IMR-90 (cell line): ENCODE data around the gene VDR. TPM values are rescaled to one million over a fixed set of nuclear protein-coding genes. Genes with fewer than 3 reads are reported as not detected.
A peak's percentile ranks its signal among the peaks of the same experiment; 100 is the strongest.

ENCODE experiments used
- ATAC-seq: fragments of 200-7000 bp; cut with Tn5 transposase; 2 replicates; pipeline ENCODE4 v1.9.1; 2020; ENCODE audit warnings: low read depth, mild to moderate bottlenecking, moderate library complexity
- BruUV-seq: library from RNA; stranded (reverse); fragments of 400-500 nt; replicated peaks from 2 replicates; lab custom pipeline; 2021; lab: Mats Ljungman, UMichigan
- CTCF ChIA-PET: fragments of 300-600 bp; formaldehyde crosslinking; extraction: SDS; loops from one replicate; lab custom pipeline; 2021; ENCODE audit warnings: antibody characterized with exemption; lab: Yijun Ruan, JAX
- POLR2A ChIA-PET: fragments of 300-600 bp; sonication (Branson Sonifier 250); formaldehyde crosslinking; loops from one replicate; lab custom pipeline; 2022; ENCODE audit warnings: antibody characterized with exemption; ENCODE audit not compliant: unreplicated experiment; lab: Charles Lee
- DNase-seq: peaks from one replicate; pipeline ENCODE4 v3.0.0; 2013
- H2AFZ ChIP-seq: replicated peaks from 2 replicates; pipeline ENCODE3; 2013; ENCODE audit warnings: low read length, mild to moderate bottlenecking; ENCODE audit not compliant: poor library complexity
- H2AK5ac ChIP-seq: 2 replicates; pipeline ENCODE4 v1.6.1; 2013; ENCODE audit warnings: low read depth, low read length, inconsistent platforms
- H2AK9ac ChIP-seq: replicated peaks from 2 replicates; pipeline ENCODE3; 2013; ENCODE audit warnings: mild to moderate bottlenecking, low read depth, low read length, moderate library complexity; ENCODE audit not compliant: poor library complexity
- H2BK120ac ChIP-seq: 2 replicates; pipeline ENCODE4 v1.6.1; 2013; ENCODE audit warnings: low read depth, low read length, inconsistent platforms
- H2BK15ac ChIP-seq: 3 replicates; pipeline ENCODE4 v1.6.1; 2013; ENCODE audit warnings: low read depth, low read length, inconsistent platforms
- H2BK20ac ChIP-seq: 2 replicates; pipeline ENCODE4 v1.6.1; 2013; ENCODE audit warnings: low read depth, mild to moderate bottlenecking, inconsistent platforms, low read length, moderate library complexity
- H2BK5ac ChIP-seq: 2 replicates; pipeline ENCODE4 v1.6.1; 2013; ENCODE audit warnings: mild to moderate bottlenecking, low read depth, low read length, inconsistent platforms; ENCODE audit not compliant: poor library complexity, severe bottlenecking
- H3K14ac ChIP-seq: replicated peaks from 2 replicates; pipeline ENCODE4 v1.6.1; 2013; ENCODE audit warnings: low read depth, low read length, inconsistent platforms
- H3K18ac ChIP-seq: 2 replicates; pipeline ENCODE4 v1.6.1; 2013; ENCODE audit warnings: low read depth, low read length, control low read depth
- H3K23ac ChIP-seq: 2 replicates; pipeline ENCODE4 v1.6.1; 2013; ENCODE audit warnings: low read depth, low read length, inconsistent platforms
- H3K27ac ChIP-seq: 2 replicates; pipeline ENCODE4 v1.5.1; 2013; ENCODE audit warnings: mild to moderate bottlenecking, control low read depth, low read length; ENCODE audit not compliant: insufficient read depth
- H3K27me3 ChIP-seq: 2 replicates; pipeline ENCODE4 v1.6.1; 2013; ENCODE audit warnings: low read length; ENCODE audit not compliant: control insufficient read depth, insufficient read depth
- H3K36me3 ChIP-seq: 2 replicates; pipeline ENCODE4 v1.6.1; 2013; ENCODE audit warnings: low read length, mixed read lengths; ENCODE audit not compliant: control insufficient read depth, insufficient read depth
- H3K4ac ChIP-seq: 2 replicates; pipeline ENCODE4 v1.6.1; 2013; ENCODE audit warnings: low read depth, low read length, inconsistent platforms
- H3K4me1 ChIP-seq: 2 replicates; pipeline ENCODE4 v1.6.1; 2013; ENCODE audit warnings: low read length, mixed read lengths; ENCODE audit not compliant: control insufficient read depth, insufficient read depth
- H3K4me2 ChIP-seq: 2 replicates; pipeline ENCODE4 v1.6.1; 2013; ENCODE audit warnings: low read depth, mild to moderate bottlenecking, control low read depth, low read length, moderate library complexity
- H3K4me3 ChIP-seq: 2 replicates; pipeline ENCODE4 v1.5.1; 2013; ENCODE audit warnings: low read depth, mild to moderate bottlenecking, control low read depth, low read length, moderate library complexity; ENCODE audit not compliant: insufficient read depth
- H3K56ac ChIP-seq: 2 replicates; pipeline ENCODE4 v1.6.1; 2013; ENCODE audit warnings: low read length, inconsistent platforms; ENCODE audit not compliant: insufficient read depth; ENCODE audit errors: extremely low read depth
- H3K79me1 ChIP-seq, 2 experiments: 2 replicates each; pipeline ENCODE4 v1.6.1; 2013; ENCODE audit warnings: low read length in 2 of 2, inconsistent platforms in 1 of 2, low read depth in 1 of 2
- H3K9ac ChIP-seq: 2 replicates; pipeline ENCODE4 v1.6.1; 2013; ENCODE audit warnings: low read depth, low read length, control low read depth
- H3K9me1 ChIP-seq: 2 replicates; pipeline ENCODE4 v1.6.1; 2013; ENCODE audit warnings: low read length, inconsistent platforms; ENCODE audit not compliant: insufficient read depth
- H3K9me3 ChIP-seq: 2 replicates; pipeline ENCODE4 v1.6.1; 2013; ENCODE audit warnings: low read length; ENCODE audit not compliant: control insufficient read depth, insufficient read depth
- H4K20me1 ChIP-seq: 2 replicates; pipeline ENCODE4 v1.6.1; 2013; ENCODE audit warnings: low read length, inconsistent platforms; ENCODE audit not compliant: insufficient read depth
- H4K5ac ChIP-seq: 2 replicates; pipeline ENCODE4 v1.6.1; 2013; ENCODE audit warnings: mild to moderate bottlenecking, low read depth, low read length, control low read depth
- H4K8ac ChIP-seq, 2 experiments: 2 replicates each; pipeline ENCODE4 v1.6.1; 2013; ENCODE audit warnings: low read depth in 2 of 2, low read length in 2 of 2, control low read depth in 1 of 2, inconsistent platforms in 1 of 2
- H4K91ac ChIP-seq: 2 replicates; pipeline ENCODE4 v1.6.1; 2013; ENCODE audit warnings: low read depth, low read length, inconsistent platforms; ENCODE audit not compliant: insufficient read depth
- BHLHE40 ChIP-seq: fragments of 150-350 bp; IDR thresholded peaks from 2 replicates; pipeline ENCODE4 v1.6.1; 2016; ENCODE audit warnings: mild to moderate bottlenecking, low read depth, low read length
- CEBPB ChIP-seq: IDR thresholded peaks from 2 replicates; pipeline ENCODE4 v1.6.1; 2012; ENCODE audit warnings: low read depth, low read length, improper control_type of control experiment
- CTCF ChIP-seq: conservative IDR thresholded peaks from 2 replicates; pipeline ENCODE4 v1.5.1; 2012; ENCODE audit warnings: mild to moderate bottlenecking, low read depth, low read length, improper control_type of control experiment
- ELK1 ChIP-seq: fragments of 150-350 bp; IDR thresholded peaks from 2 replicates; pipeline ENCODE4 v1.6.1; 2016; ENCODE audit warnings: low read depth, mild to moderate bottlenecking, low read length, moderate library complexity, borderline replicate concordance
- FOS ChIP-seq: fragments of 150-350 bp; IDR thresholded peaks from 2 replicates; pipeline ENCODE4 v1.6.1; 2016; ENCODE audit warnings: low read depth, low read length
- MAZ ChIP-seq: IDR thresholded peaks from 2 replicates; pipeline ENCODE4 v1.6.1; 2012; ENCODE audit warnings: low read depth, mild to moderate bottlenecking, low read length, improper control_type of control experiment, moderate library complexity, borderline replicate concordance
- POLR2A ChIP-seq: IDR thresholded peaks from 2 replicates; pipeline ENCODE4 v1.6.1; 2012; ENCODE audit warnings: mild to moderate bottlenecking, low read depth, low read length
- RAD21 ChIP-seq: IDR thresholded peaks from 2 replicates; pipeline ENCODE4 v1.6.1; 2012; ENCODE audit warnings: low read length, improper control_type of control experiment
- USF2 ChIP-seq: fragments of 150-350 bp; IDR thresholded peaks from 2 replicates; pipeline ENCODE4 v1.6.1; 2017; ENCODE audit warnings: mild to moderate bottlenecking, antibody characterized with exemption, low read length, low read depth
- WGBS, 2 experiments: methylation state at CpG; one replicate each; pipeline versions ENCODE4 v1.1.5 to v1.1.7; 2013; ENCODE audit warnings: missing lambda C conversion rate in 2 of 2; ENCODE audit not compliant: insufficient read length in 1 of 2; ENCODE audit errors: extremely low coverage in 2 of 2; 5-methylcytosine and 5-hydroxymethylcytosine counted together
- dilution Hi-C: fragments of 300-500 bp; cut with HindIII; formaldehyde crosslinking; loops from one replicate; pipeline ENCODE4 v1.14.3; 2018; ENCODE audit warnings: low sequenced_read_pairs; ENCODE audit not compliant: unreplicated experiment
- in situ Hi-C: fragments of 300-500 bp; cut with MboI; formaldehyde crosslinking; loops from 3 replicates; pipeline ENCODE4 v1.14.3; 2019; ENCODE audit warnings: low sequenced_read_pairs, inconsistent platforms, mixed read lengths
- intact Hi-C: fragments of 100-400 bp; cut with micrococcal nuclease; formaldehyde crosslinking; loops from 2 replicates; pipeline ENCODE4 v1.10.0; 2022
- polyA plus RNA-seq, 3 experiments: library from polyadenylated mRNA; depleted of rRNA; stranded (reverse); fragments of >200 nt; gene quantifications; 2 replicates each; pipeline ENCODE4 v1.2.3, GENCODE V29; 2012; ENCODE audit warnings: low replicate concordance in 1 of 3
- total RNA-seq: library from RNA; depleted of rRNA; stranded (reverse); fragments of >200 nt; gene quantifications from 2 replicates; pipeline ENCODE4 v1.2.3, GENCODE V29; 2012

VDR gene
- total and polyA plus RNA-seq, 2 of the 4 experiments (the other 2 are of a cell fraction) = 5.4 to 8.5 TPM

- H2BK5ac ChIP-seq = no peak overlapping the region
- intact Hi-C loops = loop anchor here (5.0 kb wide), 2 partner anchors 43 to 93 kb away; partner anchors contain the start of gene VDR
Observed at GRCh38 chr12:47944685-47945340, 40.0 kb upstream of the VDR start.

More at GRCh38 chr12:47944685-47945340, 40.0 kb upstream of the VDR start:
- H2BK120ac ChIP-seq = no peak overlapping the region
- H2BK15ac ChIP-seq = 0 out of 3 replicates have a peak overlapping the region, but pooled peaks have one; percentile 31
- H3K4me3 ChIP-seq = no peak overlapping the region
- BruUV-seq = no TSS peak
- H3K36me3 ChIP-seq = no peaks in the 10 kb centered on the region
- H3K23ac ChIP-seq = no peak overlapping the region
- no peak overlapping the region for H3K9ac ChIP-seq
- no peak overlapping the region for H3K4ac ChIP-seq
- H4K91ac ChIP-seq = no peak overlapping the region
- no peak overlapping the region for H3K56ac ChIP-seq
- H3K79me1 ChIP-seq = no peaks in the 10 kb centered on the region
- POLR2A ChIA-PET = no interaction called here
- CTCF ChIA-PET = no interaction called here
- H3K14ac ChIP-seq = no peak overlapping the region
- in situ Hi-C loops = no loop called here
- H3K9me1 ChIP-seq = peaks cover 2% of the 10 kb centered on the region; the same call in 1 of the 2 replicates
- no peak overlapping the region for H2AFZ ChIP-seq
- WGBS, 2 experiments = 93% methylated on average over 3 of the region's 6 CpGs; no CpG with 5 or more reads in 1 of the 2 experiments
- H4K20me1 ChIP-seq = no peaks in the 10 kb centered on the region; the same call in 1 of the 2 replicates
- H3K4me1 ChIP-seq = peaks cover 12% of the 10 kb centered on the region
- H4K8ac ChIP-seq = no peak overlapping the region
- H2AK5ac ChIP-seq = no peak overlapping the region
- no peak overlapping the region for H2BK20ac ChIP-seq
- no peak for DNase-seq
- no peak overlapping the region for H2AK9ac ChIP-seq
- H3K27me3 ChIP-seq = peaks cover 14% of the 10 kb centered on the region
- H3K27ac ChIP-seq = no peak overlapping the region
- no peaks in the 10 kb centered on the region for H3K9me3 ChIP-seq
- no peak for TF ChIP-seq CTCF
- no peak for TF ChIP-seq POLR2A
- TF ChIP-seq MAZ = no peak
- TF ChIP-seq BHLHE40 = no peak
- no peak for TF ChIP-seq RAD21
- TF ChIP-seq CEBPB = no peak
- TF ChIP-seq ELK1 = no peak
- TF ChIP-seq FOS = no peak
- TF ChIP-seq USF2 = no peak
- ATAC-seq = no peak
- dilution Hi-C loops = no loop called here
- no peak overlapping the region for H4K5ac ChIP-seq
- no peak overlapping the region for H3K4me2 ChIP-seq
- H3K18ac ChIP-seq = no peak overlapping the region
